Memory B cell (primary cell): ENCODE measurements around the gene PKN3.

Experiments used
- ATAC-seq: fragments of 150-1000 bp; cut with Tn5 transposase; 2 replicates; pipeline ENCODE4 v1.10.0; 2021; ENCODE audit warnings: low read depth, mild to moderate bottlenecking, moderate library complexity
- DNase-seq, 2 donors: peaks; one replicate each; pipeline ENCODE4 v3.0.0; 2022; ENCODE audit warnings: low spot score in 2 of 2
- H3K27ac Mint-ChIP-seq: one replicate; pipeline ENCODE4 v1.8.0; 2022; ENCODE audit warnings: mild to moderate bottlenecking, moderate library complexity, mixed read lengths
- H3K27me3 Mint-ChIP-seq: one replicate; pipeline ENCODE4 v1.8.0; 2022; ENCODE audit warnings: mixed read lengths
- H3K36me3 Mint-ChIP-seq: one replicate; pipeline ENCODE4 v1.8.0; 2022; ENCODE audit warnings: mild to moderate bottlenecking, mixed read lengths
- H3K4me1 Mint-ChIP-seq: one replicate; pipeline ENCODE4 v1.8.0; 2022; ENCODE audit warnings: mixed read lengths
- H3K4me3 Mint-ChIP-seq: one replicate; pipeline ENCODE4 v1.8.0; 2022; ENCODE audit warnings: mild to moderate bottlenecking, moderate library complexity, mixed read lengths
- H3K9me3 Mint-ChIP-seq: one replicate; pipeline ENCODE4 v1.8.0; 2022; ENCODE audit warnings: mixed read lengths

PKN3 gene

GRCh38 chr9:128703616-128704355 lies 1.5 kb downstream of the PKN3 start:
- peak overlapping the region; percentile 86 for H3K4me3 Mint-ChIP-seq
- no peaks in the 10 kb centered on the region for H3K36me3 Mint-ChIP-seq
- H3K4me1 Mint-ChIP-seq: peaks cover 12% of the 10 kb centered on the region
- ATAC-seq: no peak
- DNase-seq: no peak
- no peaks in the 10 kb centered on the region for H3K27me3 Mint-ChIP-seq
- no peak overlapping the region for H3K27ac Mint-ChIP-seq
- no peaks in the 10 kb centered on the region for H3K9me3 Mint-ChIP-seq

GRCh38 chr9:128704356-128704670 lies 2.0 kb downstream of the PKN3 start:
- no peak overlapping the region for H3K27ac Mint-ChIP-seq
- no peaks in the 10 kb centered on the region for H3K36me3 Mint-ChIP-seq
- ATAC-seq: no peak
- no peaks in the 10 kb centered on the region for H3K9me3 Mint-ChIP-seq
- DNase-seq: no peak
- no peak overlapping the region for H3K4me3 Mint-ChIP-seq
- H3K27me3 Mint-ChIP-seq: no peaks in the 10 kb centered on the region
- peaks cover 12% of the 10 kb centered on the region for H3K4me1 Mint-ChIP-seq

- H3K9me3 Mint-ChIP-seq: no peaks in the 10 kb centered on the region
- no peak overlapping the region for H3K27ac Mint-ChIP-seq
- no peak for DNase-seq
- H3K27me3 Mint-ChIP-seq: no peaks in the 10 kb centered on the region
- H3K4me3 Mint-ChIP-seq: no peak overlapping the region
- no peaks in the 10 kb centered on the region for H3K36me3 Mint-ChIP-seq
- ATAC-seq: no peak
- H3K4me1 Mint-ChIP-seq: peaks cover 12% of the 10 kb centered on the region
These were observed 3.0 kb downstream of the PKN3 start for GRCh38 chr9:128705051-128705965.

GRCh38 chr9:128706045-128706444 lies 3.7 kb downstream of the PKN3 start:
- ATAC-seq (no peak), DNase-seq (no peak)
- Mint-ChIP-seq H3K36me3 (no peaks in the 10 kb centered on the region), H3K4me3 (no peak overlapping the region), H3K9me3 (no peaks in the 10 kb centered on the region), H3K27ac (no peak overlapping the region), H3K27me3 (no peaks in the 10 kb centered on the region), H3K4me1 (peaks cover 12% of the 10 kb centered on the region)

- no peaks in the 10 kb centered on the region for H3K9me3 Mint-ChIP-seq
- no peak for ATAC-seq
- no peak overlapping the region for H3K4me3 Mint-ChIP-seq
- H3K4me1 Mint-ChIP-seq: peaks cover 8% of the 10 kb centered on the region
- H3K27ac Mint-ChIP-seq: no peak overlapping the region
- no peak for DNase-seq
- H3K36me3 Mint-ChIP-seq: no peaks in the 10 kb centered on the region
- no peaks in the 10 kb centered on the region for H3K27me3 Mint-ChIP-seq
These were observed 4.5 kb downstream of the PKN3 start for GRCh38 chr9:128706671-128707381.

GRCh38 chr9:128707446-128707845 lies 5.1 kb downstream of the PKN3 start:
- Mint-ChIP-seq H3K36me3 (no peaks in the 10 kb centered on the region), H3K27ac (no peak overlapping the region), H3K4me1 (peaks cover 5% of the 10 kb centered on the region), H3K27me3 (no peaks in the 10 kb centered on the region), H3K4me3 (no peak overlapping the region), H3K9me3 (no peaks in the 10 kb centered on the region)
- DNase-seq: no peak
- no peak for ATAC-seq

GRCh38 chr9:128712451-128713410 lies 10.4 kb downstream of the PKN3 start:
- ATAC-seq: no peak
- Mint-ChIP-seq H3K27me3 (no peaks in the 10 kb centered on the region), H3K4me3 (no peak overlapping the region), H3K4me1 (no peaks in the 10 kb centered on the region), H3K27ac (no peak overlapping the region), H3K9me3 (no peaks in the 10 kb centered on the region), H3K36me3 (no peaks in the 10 kb centered on the region)
- DNase-seq: no peak

GRCh38 chr9:128713411-128713780 lies 11.1 kb downstream of the PKN3 start:
- no peaks in the 10 kb centered on the region for H3K27me3 Mint-ChIP-seq
- H3K4me3 Mint-ChIP-seq: no peak overlapping the region
- no peaks in the 10 kb centered on the region for H3K4me1 Mint-ChIP-seq
- H3K36me3 Mint-ChIP-seq: no peaks in the 10 kb centered on the region
- ATAC-seq: no peak
- no peak overlapping the region for H3K27ac Mint-ChIP-seq
- H3K9me3 Mint-ChIP-seq: no peaks in the 10 kb centered on the region
- no peak for DNase-seq

- H3K9me3 Mint-ChIP-seq: no peaks in the 10 kb centered on the region
- no peak overlapping the region for H3K27ac Mint-ChIP-seq
- H3K27me3 Mint-ChIP-seq: no peaks in the 10 kb centered on the region
- no peaks in the 10 kb centered on the region for H3K36me3 Mint-ChIP-seq
- ATAC-seq: no peak
- DNase-seq: no peak
- no peak overlapping the region for H3K4me3 Mint-ChIP-seq
- no peaks in the 10 kb centered on the region for H3K4me1 Mint-ChIP-seq
These were observed 11.8 kb downstream of the PKN3 start for GRCh38 chr9:128713941-128714573.

GRCh38 chr9:128714586-128715435 lies 12.5 kb downstream of the PKN3 start:
- no peaks in the 10 kb centered on the region for H3K27me3 Mint-ChIP-seq
- no peaks in the 10 kb centered on the region for H3K36me3 Mint-ChIP-seq
- DNase-seq (no peak), ATAC-seq (no peak)
- no peaks in the 10 kb centered on the region for H3K9me3 Mint-ChIP-seq
- H3K4me1 Mint-ChIP-seq: no peaks in the 10 kb centered on the region
- no peak overlapping the region for H3K27ac Mint-ChIP-seq
- H3K4me3 Mint-ChIP-seq: no peak overlapping the region

- H3K9me3 Mint-ChIP-seq: no peaks in the 10 kb centered on the region
- peaks cover under 1% of the 10 kb centered on the region for H3K36me3 Mint-ChIP-seq
- H3K27me3 Mint-ChIP-seq: no peaks in the 10 kb centered on the region
- no peak overlapping the region for H3K27ac Mint-ChIP-seq
- ATAC-seq (no peak), DNase-seq (no peak)
- no peaks in the 10 kb centered on the region for H3K4me1 Mint-ChIP-seq
- no peak overlapping the region for H3K4me3 Mint-ChIP-seq
These were observed 13.1 kb downstream of the PKN3 start for GRCh38 chr9:128715436-128715750.

- no peak for ATAC-seq
- H3K4me1 Mint-ChIP-seq: no peaks in the 10 kb centered on the region
- no peak for DNase-seq
- no peaks in the 10 kb centered on the region for H3K27me3 Mint-ChIP-seq
- peaks cover 6% of the 10 kb centered on the region for H3K36me3 Mint-ChIP-seq
- no peak overlapping the region for H3K27ac Mint-ChIP-seq
- no peaks in the 10 kb centered on the region for H3K9me3 Mint-ChIP-seq
- no peak overlapping the region for H3K4me3 Mint-ChIP-seq
These were observed 14.4 kb downstream of the PKN3 start for GRCh38 chr9:128716581-128717254.
